ENCODE results near the gene SMIM41. TPM values are rescaled to one million over a fixed set of nuclear protein-coding genes. Genes with fewer than 3 reads are reported as not detected.

SMIM41 gene
- not detected for total RNA-seq

DNA sequence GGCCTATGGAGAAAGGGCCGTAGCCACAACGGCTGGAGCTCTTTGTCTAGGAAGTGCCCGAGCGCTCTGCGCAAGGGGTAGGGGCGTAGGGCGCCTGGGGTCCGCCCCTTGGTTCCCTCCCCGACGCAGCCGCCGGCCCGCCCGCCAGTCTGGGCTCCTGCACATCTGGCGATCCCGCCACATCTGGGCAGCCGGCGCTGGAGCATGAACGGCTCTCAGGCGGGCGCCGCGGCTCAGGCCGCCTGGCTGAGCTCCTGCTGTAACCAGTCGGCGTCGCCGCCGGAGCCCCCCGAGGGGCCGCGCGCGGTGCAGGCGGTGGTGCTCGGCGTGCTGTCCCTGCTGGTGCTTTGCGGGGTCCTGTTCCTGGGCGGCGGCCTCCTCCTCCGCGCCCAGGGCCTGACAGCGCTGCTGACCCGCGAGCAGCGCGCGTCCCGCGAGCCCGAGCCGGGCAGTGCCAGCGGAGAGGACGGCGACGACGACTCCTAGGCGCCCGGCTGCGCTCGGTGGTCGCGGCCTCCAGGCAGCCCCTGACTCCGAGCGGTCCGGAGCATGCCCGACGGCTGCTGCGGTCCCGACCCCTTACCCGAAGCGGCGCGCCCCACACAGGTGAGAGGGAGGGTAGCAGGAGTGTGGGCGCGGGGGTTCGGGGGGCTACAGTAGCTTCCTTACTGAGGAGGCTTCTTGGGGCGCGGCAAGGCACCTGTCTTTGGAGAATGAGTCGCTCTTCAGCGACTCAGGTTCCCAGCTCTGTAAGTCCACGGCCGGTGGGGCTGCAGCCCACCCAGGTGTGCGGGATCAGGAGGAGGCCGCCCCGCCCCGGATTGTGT, at the start of gene SMIM41:
SMIM41 (plus strand) TSS at position 129 of the 827 bp plus-strand sequence; CDS start at position 205, 76 bp downstream.

DNA sequence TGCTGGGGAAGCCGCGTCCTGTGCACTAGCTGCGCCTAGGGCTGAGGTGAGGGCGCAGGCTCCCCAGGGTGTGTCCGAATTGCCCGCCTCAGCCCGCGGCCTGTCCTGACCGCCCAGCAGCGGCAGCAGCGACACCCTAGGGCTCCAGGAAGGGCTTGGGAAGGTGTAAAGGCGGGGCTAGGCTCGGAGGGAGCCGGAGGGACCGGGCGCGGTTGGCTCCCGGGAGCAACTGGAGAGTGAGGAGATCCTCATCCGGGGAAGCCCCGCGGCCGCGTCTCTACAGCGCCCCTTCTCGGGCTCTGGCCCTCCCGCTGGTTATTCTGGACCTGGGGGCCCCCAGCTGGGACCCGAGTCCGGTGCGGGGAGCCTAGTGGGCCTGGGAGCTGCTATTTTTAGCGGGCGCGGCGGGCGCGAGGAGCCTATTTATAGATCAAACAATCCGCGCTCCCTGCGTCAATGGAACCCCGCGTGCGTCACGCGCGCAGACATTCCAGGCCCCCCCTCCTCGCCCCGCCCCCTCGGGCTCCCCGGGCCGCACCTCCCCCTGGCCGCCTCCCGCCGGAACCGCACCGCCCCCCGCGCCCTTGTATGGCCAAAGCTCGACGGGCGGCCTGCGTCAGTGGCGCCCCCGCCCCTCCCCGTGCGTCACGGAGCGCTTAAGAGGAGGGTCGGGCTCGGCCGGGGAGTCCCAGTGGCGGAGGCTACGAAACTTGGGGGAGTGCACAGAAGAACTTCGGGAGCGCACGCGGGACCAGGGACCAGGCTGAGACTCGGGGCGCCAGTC, 28.6 kb upstream of the SMIM41 start, which contains the start of gene NR4A1:
NR4A1 (plus strand) TSS at position 685 of the 784 bp plus-strand sequence. CDS start 2,887 bp downstream, outside the sequence.

DNA sequence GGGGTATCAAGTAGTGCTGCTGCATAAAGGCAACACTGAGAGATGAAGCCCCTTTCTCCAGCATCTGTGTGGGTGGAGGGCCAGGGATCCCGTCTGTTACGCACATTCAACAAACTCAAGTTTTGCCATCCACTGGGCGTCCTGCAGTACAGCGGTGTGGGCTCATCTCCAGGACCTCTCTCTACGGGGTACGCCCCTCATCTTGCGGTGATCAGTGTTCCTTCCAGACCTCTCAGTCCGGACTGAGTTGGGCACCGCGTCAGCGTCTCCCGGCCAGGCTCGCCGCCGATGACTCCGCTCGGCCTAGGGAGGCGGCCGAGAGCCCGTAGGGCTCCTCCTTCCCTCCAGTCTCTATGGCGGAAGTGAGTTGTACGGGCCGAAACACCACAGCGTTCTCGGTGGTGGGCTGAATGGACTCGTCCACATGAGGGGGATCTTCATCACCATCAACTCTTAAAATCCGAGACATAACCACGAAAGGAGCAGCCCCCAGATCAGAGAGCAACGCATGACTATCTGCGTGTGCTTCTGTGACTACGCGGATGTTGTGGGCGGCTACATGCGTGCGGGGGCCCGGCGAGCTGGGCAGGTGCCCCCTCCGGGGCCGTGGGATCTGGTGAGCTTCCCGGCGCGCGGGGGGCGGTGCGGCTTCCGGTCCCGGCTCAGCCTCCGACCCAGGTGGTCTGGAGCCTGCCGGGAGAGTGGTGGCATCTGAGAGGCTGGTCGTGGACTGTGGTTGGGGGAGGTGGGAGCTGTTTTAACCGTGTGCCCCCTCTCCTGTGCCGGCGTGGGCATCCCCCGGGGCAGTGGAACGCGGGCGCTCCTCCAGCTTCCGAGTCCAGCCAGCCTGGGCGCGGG, 9.9 kb upstream of the SMIM41 start, which contains the start of gene ATG101:
ATG101 (plus strand) TSS at position 652 of the 858 bp plus-strand sequence. CDS start 3,673 bp downstream, outside the sequence.

Other genes with a start within 250 kb of the SMIM41 start
- 0.63 TPM for gene FIGNL2, start 231.0 kb upstream of the SMIM41 start, total RNA-seq
- not detected for gene ANKRD33, start 191.6 kb upstream of the SMIM41 start, total RNA-seq
- gene ACVRL1, start 172.2 kb upstream of the SMIM41 start, total RNA-seq = 6.6 TPM
- 50.1 TPM for gene ACVR1B, start 128.0 kb upstream of the SMIM41 start, total RNA-seq
- 3.4 TPM for gene TAMALIN, start 72.8 kb upstream of the SMIM41 start, total RNA-seq
- gene NR4A1, start 28.3 kb upstream of the SMIM41 start, total RNA-seq = 8.5 TPM
- gene ATG101, start 9.7 kb upstream of the SMIM41 start, total RNA-seq = 22.2 TPM
- not detected for gene KRT80, start 112.3 kb downstream of the SMIM41 start, total RNA-seq
- not detected for gene KRT7, start 153.5 kb downstream of the SMIM41 start, total RNA-seq
- not detected for gene KRT86, start 194.9 kb downstream of the SMIM41 start, total RNA-seq
- gene KRT81, start 211.8 kb downstream of the SMIM41 start, total RNA-seq = not detected
- gene KRT83, start 241.7 kb downstream of the SMIM41 start, total RNA-seq = not detected